Natural killer cell (primary cell): ENCODE data around the gene BIN1. TPM values are rescaled to one million over a fixed set of nuclear protein-coding genes. Genes with fewer than 3 reads are reported as not detected.

ENCODE experiments used
- ATAC-seq, 3 donors: fragments of 150-1000 bp in 2 of 3; fragments of 200-7000 bp in 1 of 3; cut with Tn5 transposase; 1 replicate in 1 of 3; 2 replicates in 2 of 3; pipeline ENCODE4 v1.10.0; 2021; ENCODE audit warnings: mild to moderate bottlenecking in 2 of 3, moderate library complexity in 2 of 3
- DNase-seq, 2 donors: peaks; one replicate each; pipeline versions ENCODE4 v3.0.0 to v3.0.0-alpha.2; 2013 to 2021; ENCODE audit warnings: mixed read lengths in 1 of 2
- H3K27ac ChIP-seq: one replicate; pipeline ENCODE4 v1.5.1; 2013; ENCODE audit warnings: mild to moderate bottlenecking, low read length
- H3K27me3 ChIP-seq: one replicate; pipeline ENCODE4 v1.6.1; 2013; ENCODE audit warnings: low read length; ENCODE audit not compliant: control insufficient read depth, insufficient read depth
- H3K36me3 ChIP-seq: one replicate; pipeline ENCODE4 v1.6.1; 2013; ENCODE audit warnings: low read length; ENCODE audit not compliant: control insufficient read depth, insufficient read depth
- H3K4me1 ChIP-seq: one replicate; pipeline ENCODE4 v1.6.1; 2013; ENCODE audit warnings: low read length; ENCODE audit not compliant: control insufficient read depth, insufficient read depth
- H3K4me3 ChIP-seq: one replicate; pipeline ENCODE4 v1.5.1; 2013; ENCODE audit warnings: low read length
- H3K9me3 ChIP-seq: one replicate; pipeline ENCODE4 v1.6.1; 2013; ENCODE audit warnings: low read length; ENCODE audit not compliant: control insufficient read depth, insufficient read depth
- H3K27ac Mint-ChIP-seq, 2 donors: one replicate each; pipeline ENCODE4 v1.8.0; 2022; ENCODE audit warnings: mild to moderate bottlenecking in 2 of 2, mixed read lengths in 2 of 2, moderate library complexity in 1 of 2
- H3K27me3 Mint-ChIP-seq, 2 donors: one replicate each; pipeline ENCODE4 v1.8.0; 2022; ENCODE audit warnings: low read depth in 2 of 2, mixed read lengths in 2 of 2
- H3K36me3 Mint-ChIP-seq: one replicate; pipeline ENCODE4 v1.8.0; 2022; ENCODE audit warnings: mixed read lengths
- H3K4me1 Mint-ChIP-seq, 2 donors: one replicate each; pipeline ENCODE4 v1.8.0; 2022; ENCODE audit warnings: mixed read lengths in 2 of 2
- H3K4me3 Mint-ChIP-seq: one replicate; pipeline ENCODE4 v1.8.0; 2022; ENCODE audit warnings: mild to moderate bottlenecking, moderate library complexity, mixed read lengths
- H3K9me3 Mint-ChIP-seq, 2 donors: one replicate each; pipeline ENCODE4 v1.8.0; 2022; ENCODE audit warnings: mixed read lengths in 2 of 2
- WGBS: methylation state at CpG from one replicate; pipeline ENCODE4 v1.1.7; 2013; ENCODE audit warnings: missing lambda C conversion rate; ENCODE audit not compliant: insufficient coverage; 5-methylcytosine and 5-hydroxymethylcytosine counted together
- intact Hi-C: fragments of 100-400 bp; cut with micrococcal nuclease; formaldehyde crosslinking; loops from one replicate; pipeline ENCODE4 v1.14.2; 2022
- total RNA-seq, 4 donors: library from RNA; stranded (reverse); fragments of 120-200 nt in 1 of 4; gene quantifications; one replicate each; pipeline versions ENCODE4 v1.2.3 to v1.2.4, GENCODE V29; 2013 to 2022
- TF ChIP-seq, protein P1 (sequence below): fragments of 200-600 bp; IDR thresholded peaks from one replicate; pipeline ENCODE4 v1.8.0; 2022; ENCODE audit warnings: antibody characterized with exemption

Gene BIN1
- total RNA-seq, 3 donors from 2014 or later (not counting 1 experiment from before 2014, with no cell fraction given): 73.5 to 131 (median 107) TPM

GRCh38 chr2:127110985-127111384 is 4.0 kb upstream of the BIN1 start:
- no peaks in the 10 kb centered on the region for H3K9me3 Mint-ChIP-seq
- TF ChIP-seq, protein P1, sequence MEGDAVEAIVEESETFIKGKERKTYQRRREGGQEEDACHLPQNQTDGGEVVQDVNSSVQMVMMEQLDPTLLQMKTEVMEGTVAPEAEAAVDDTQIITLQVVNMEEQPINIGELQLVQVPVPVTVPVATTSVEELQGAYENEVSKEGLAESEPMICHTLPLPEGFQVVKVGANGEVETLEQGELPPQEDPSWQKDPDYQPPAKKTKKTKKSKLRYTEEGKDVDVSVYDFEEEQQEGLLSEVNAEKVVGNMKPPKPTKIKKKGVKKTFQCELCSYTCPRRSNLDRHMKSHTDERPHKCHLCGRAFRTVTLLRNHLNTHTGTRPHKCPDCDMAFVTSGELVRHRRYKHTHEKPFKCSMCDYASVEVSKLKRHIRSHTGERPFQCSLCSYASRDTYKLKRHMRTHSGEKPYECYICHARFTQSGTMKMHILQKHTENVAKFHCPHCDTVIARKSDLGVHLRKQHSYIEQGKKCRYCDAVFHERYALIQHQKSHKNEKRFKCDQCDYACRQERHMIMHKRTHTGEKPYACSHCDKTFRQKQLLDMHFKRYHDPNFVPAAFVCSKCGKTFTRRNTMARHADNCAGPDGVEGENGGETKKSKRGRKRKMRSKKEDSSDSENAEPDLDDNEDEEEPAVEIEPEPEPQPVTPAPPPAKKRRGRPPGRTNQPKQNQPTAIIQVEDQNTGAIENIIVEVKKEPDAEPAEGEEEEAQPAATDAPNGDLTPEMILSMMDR: no peak
- H3K9me3 ChIP-seq: no peaks in the 10 kb centered on the region
- no peak overlapping the region for H3K27ac Mint-ChIP-seq
- no peak overlapping the region for H3K4me3 Mint-ChIP-seq
- 80% methylated on average over 2 of the region's 6 CpGs for WGBS
- H3K36me3 Mint-ChIP-seq: no peaks in the 10 kb centered on the region
- H3K4me3 ChIP-seq: no peak overlapping the region
- no peaks in the 10 kb centered on the region for H3K36me3 ChIP-seq
- H3K27ac ChIP-seq: no peak overlapping the region
- DNase-seq (no peak), ATAC-seq (no peak)
- intact Hi-C loops: no loop called here
- peaks cover 15% of the 10 kb centered on the region for H3K4me1 ChIP-seq
- H3K27me3 ChIP-seq: no peaks in the 10 kb centered on the region
- H3K4me1 Mint-ChIP-seq: peaks cover 6 to 13% of the 10 kb centered on the region in 2 donors
- H3K27me3 Mint-ChIP-seq: peaks cover 25 to 26% of the 10 kb centered on the region in 2 donors

DNA sequence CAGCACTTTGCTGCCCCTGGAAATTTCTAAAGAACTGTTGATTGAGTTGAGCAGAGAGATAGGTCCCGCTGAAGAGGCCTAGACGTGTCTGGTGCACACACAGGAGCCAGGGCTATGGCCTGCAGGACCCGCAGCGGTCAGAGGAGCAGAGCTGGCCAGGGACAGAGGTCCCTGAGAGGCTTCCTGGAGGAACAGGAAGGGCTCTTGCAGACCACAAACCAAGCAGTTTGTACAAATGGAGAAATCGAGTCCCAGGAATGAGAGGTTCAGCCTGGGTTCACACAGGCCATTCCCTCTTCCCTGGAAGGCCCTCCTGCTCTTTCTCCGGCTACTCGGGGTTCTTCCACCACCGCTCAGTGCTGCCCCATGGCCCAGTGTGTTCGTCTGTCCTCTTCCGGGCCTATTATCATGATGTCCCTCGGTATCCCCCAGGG is 1.2 kb upstream of the BIN1 start:
- Histone ChIP-seq H3K27me3 (no peaks in the 10 kb centered on the region), H3K9me3 (no peaks in the 10 kb centered on the region), H3K4me1 (peaks cover 31% of the 10 kb centered on the region), H3K4me3 (no peak overlapping the region), H3K36me3 (no peaks in the 10 kb centered on the region), H3K27ac (no peak overlapping the region)
- Mint-ChIP-seq H3K27ac (peak overlapping the region; percentile 75 to 85), H3K9me3 (no peaks in the 10 kb centered on the region), H3K4me1 (peaks cover 6 to 13% of the 10 kb centered on the region in 2 donors), H3K4me3 (peak overlapping the region; percentile 98), H3K27me3 (peaks cover 18 to 20% of the 10 kb centered on the region in 2 donors), H3K36me3 (no peaks in the 10 kb centered on the region)
- 93% methylated on average over 11 of the region's 11 CpGs for WGBS
- intact Hi-C loops: loop anchor here (5.0 kb wide), 1 partner anchor 41 kb away; no protein-coding TSS in a partner anchor
- TF ChIP-seq, protein P1: no peak
- ATAC-seq: no peak
- no peak for DNase-seq

DNA sequence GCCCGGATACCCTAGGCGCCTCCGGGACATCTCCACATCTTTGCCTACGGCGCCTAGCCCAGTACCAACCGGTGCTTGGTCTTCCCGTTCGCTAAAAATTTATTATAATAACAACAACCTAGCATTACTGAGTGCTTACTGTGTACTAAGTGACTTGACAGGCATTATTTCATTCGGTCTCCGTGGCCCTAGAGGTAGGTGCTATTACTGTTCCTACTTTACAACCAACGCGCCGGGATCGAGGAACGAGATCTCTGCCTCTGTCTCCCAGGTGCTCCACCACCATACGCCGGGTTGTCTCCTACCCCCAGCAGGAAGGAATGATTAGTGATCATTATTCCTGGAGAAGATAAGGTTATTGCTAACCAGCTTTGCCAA is 657 bp upstream of the BIN1 start:
- Mint-ChIP-seq H3K36me3 (no peaks in the 10 kb centered on the region), H3K4me3 (peak overlapping the region; percentile 98), H3K4me1 (peaks cover 6 to 16% of the 10 kb centered on the region in 2 donors), H3K27me3 (peaks cover 15% of the 10 kb centered on the region in 2 donors), H3K27ac (peak overlapping the region; percentile 75 to 85), H3K9me3 (no peaks in the 10 kb centered on the region)
- Histone ChIP-seq H3K36me3 (no peaks in the 10 kb centered on the region), H3K27ac (no peak overlapping the region), H3K27me3 (no peaks in the 10 kb centered on the region), H3K4me3 (peak overlapping the region; percentile 49), H3K9me3 (no peaks in the 10 kb centered on the region), H3K4me1 (peaks cover 31% of the 10 kb centered on the region)
- 9% methylated on average over 15 of the region's 17 CpGs for WGBS
- ATAC-seq (peak in 2 of 3 donors; percentile 8 to 22), DNase-seq (peak in 1 of 2 donors; percentile 42)
- intact Hi-C loops: loop anchor here (2.0 to 5.0 kb wide), 2 partner anchors 27 to 40 kb away; no protein-coding TSS in a partner anchor
- TF ChIP-seq, protein P1: no peak
